HG03520 (cell line): ENCODE measurements around the gene MSRB2.
A peak's percentile ranks its signal among the peaks of the same experiment; 100 is the strongest.
"Not testable (repeated sequence)": the region's sequence is repeated elsewhere in the genome, so short reads cannot be mapped to it uniquely, and the experiment has no call there.

Experiments
- ATAC-seq: cut with Tn5 transposase; IDR thresholded peaks from one replicate; pipeline ENCODE4 v1.9.1; 2021; ENCODE audit warnings: mild to moderate bottlenecking, moderate library complexity; ENCODE audit not compliant: unreplicated experiment

The MSRB2 gene

GRCh38 chr10:23095404-23095965 lies at the start of gene MSRB2:
MSRB2 (plus strand) TSS chr10:23095579; CDS start chr10:23095609, 30 bp downstream.
- ATAC-seq = peak; percentile 52

DNA sequence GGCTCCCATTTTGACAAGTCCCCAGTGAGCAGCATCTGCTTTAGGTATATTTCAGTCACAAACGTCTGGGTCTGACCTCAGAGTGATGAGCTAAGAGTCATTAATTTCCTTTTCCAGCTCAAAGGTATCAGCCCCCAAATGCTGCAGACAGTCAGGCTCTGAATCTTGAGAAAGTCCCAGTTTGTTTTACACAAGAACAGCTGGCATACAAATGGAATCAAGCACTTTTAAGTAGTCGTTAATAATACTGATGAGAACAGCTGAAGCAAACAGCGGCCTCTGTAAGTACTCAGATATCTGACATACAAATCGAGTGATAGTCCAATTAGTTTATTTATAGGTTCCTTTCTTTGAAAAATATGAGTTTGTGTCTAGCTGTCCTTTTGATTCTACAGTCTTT lies 49.4 kb upstream of the MSRB2 start:
- no peak for ATAC-seq

GRCh38 chr10:23047201-23048050 lies 48.0 kb upstream of the MSRB2 start:
- no peak for ATAC-seq

DNA sequence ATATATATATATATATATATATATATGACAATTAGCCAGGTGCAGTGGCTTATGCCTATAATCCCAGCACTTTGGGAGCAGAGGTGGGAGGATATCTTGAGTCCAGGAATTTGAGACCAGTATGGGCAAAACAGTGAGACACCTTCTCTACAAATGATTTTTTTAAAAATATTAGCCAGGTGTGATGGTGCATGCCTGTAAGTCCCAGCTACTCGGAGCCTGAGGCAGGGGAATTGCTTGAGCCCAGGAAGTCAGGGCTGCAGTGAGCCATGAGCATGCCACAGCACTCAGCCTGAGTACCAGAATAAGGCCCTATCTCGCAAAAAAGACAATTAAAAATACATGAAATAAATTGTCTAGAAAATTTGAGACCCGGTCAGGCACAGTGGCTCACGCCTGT lies 47.2 kb upstream of the MSRB2 start:
- no peak for ATAC-seq

DNA sequence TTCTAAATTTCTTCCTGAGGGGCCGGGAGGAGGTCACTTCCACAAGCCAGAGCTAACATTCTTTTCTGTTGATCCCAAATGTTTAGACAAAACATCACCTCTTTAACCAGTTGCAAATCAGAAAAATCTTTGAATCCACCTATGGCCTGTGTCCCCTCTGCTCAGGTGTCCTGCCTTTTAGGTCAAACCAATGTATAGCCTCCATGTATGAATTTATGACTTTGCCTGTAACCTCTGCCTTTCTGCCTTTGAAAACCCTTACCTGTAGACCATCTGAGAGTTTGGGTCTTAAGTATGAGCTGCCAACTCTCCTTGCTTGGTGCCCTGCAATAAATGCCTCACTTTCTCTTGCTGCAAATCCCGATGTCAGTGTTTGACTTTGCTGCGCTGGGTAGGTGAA lies 44.1 kb upstream of the MSRB2 start:
- no peak for ATAC-seq

DNA sequence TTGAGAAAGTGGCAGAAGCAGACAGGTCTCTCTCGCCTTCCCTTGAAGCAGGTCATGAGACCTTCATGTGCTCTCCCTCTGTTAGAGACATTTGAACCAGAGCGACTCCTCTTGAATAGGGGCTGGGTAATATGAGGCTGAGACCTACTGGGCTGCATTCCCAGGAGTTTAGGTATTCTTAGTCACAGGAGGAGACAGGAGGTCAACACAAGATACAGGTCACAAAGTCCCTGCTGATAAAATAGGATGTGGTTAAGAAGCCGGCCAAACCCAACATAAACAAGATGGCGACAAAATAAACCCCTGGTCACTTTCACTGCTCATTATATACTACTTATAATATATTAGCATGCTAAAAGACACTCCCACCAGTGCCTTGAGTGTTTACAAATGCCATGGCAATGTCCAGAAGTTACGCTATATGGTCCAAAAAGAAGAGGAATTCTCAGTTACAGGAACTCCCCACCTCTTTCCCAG lies 43.5 kb upstream of the MSRB2 start:
- no peak for ATAC-seq

DNA sequence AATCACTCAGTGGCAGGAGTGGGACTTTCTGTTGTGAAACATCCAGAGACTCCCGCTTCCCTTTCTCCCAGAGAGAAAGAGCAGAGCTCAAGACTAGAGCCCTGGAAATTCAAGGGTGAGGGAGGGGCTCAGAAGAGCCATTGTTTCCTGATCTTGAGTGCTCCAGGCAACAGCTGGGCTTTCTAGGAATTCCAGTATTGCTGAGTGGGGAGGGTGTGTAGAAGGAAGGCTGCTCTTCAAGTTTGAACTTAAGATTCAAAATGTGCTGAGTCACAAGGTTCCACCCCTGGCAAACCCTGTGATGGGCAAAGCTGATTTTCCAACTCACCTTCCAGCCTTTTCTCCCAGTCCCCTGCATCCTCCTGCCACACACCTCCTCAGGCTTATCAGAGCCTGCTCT lies 42.3 kb upstream of the MSRB2 start:
- no peak for ATAC-seq

GRCh38 chr10:23055424-23056185 lies 39.8 kb upstream of the MSRB2 start:
- no peak for ATAC-seq

DNA sequence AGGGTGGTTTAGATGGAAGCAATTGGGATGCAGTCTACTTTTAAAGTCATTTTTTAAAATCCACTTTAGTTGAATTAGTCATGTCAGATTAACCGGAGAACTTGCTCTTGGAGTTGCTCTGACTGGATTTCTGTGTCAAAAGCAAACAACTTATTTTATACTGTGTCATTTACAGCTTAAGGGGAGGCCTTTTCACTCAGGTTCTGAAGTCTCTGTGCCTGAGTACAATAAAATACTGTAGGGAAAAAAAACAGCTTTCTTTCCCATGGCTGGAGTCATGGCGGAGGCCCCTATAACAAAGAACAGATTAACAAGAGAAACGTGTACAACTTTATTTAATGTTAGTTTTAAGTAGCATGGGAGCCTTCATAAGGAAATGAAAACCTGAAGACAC lies 39.2 kb upstream of the MSRB2 start:
- no peak for ATAC-seq

- ATAC-seq = no peak
Measured at GRCh38 chr10:23058366-23058765, 37.0 kb upstream of the MSRB2 start.

DNA sequence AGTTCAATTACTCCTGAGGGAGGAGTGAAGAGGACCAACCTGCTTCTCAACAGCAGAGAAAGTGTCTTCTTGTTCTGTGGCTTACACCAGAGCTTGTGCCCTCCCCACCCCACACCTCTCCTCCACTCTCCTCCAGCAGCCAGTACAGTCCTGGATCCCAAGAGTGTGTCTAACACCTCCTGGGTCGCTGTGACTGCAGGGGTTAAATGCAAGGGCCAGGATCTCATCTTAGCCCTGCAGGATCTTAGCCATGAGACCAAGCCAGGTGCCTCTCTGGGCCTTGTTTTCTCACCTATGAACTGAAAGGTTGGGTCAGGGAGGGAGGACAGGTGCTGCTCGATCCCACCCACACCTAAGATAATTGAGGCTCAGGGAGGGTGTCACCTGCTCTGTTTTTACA lies 34.5 kb upstream of the MSRB2 start:
- no peak for ATAC-seq

DNA sequence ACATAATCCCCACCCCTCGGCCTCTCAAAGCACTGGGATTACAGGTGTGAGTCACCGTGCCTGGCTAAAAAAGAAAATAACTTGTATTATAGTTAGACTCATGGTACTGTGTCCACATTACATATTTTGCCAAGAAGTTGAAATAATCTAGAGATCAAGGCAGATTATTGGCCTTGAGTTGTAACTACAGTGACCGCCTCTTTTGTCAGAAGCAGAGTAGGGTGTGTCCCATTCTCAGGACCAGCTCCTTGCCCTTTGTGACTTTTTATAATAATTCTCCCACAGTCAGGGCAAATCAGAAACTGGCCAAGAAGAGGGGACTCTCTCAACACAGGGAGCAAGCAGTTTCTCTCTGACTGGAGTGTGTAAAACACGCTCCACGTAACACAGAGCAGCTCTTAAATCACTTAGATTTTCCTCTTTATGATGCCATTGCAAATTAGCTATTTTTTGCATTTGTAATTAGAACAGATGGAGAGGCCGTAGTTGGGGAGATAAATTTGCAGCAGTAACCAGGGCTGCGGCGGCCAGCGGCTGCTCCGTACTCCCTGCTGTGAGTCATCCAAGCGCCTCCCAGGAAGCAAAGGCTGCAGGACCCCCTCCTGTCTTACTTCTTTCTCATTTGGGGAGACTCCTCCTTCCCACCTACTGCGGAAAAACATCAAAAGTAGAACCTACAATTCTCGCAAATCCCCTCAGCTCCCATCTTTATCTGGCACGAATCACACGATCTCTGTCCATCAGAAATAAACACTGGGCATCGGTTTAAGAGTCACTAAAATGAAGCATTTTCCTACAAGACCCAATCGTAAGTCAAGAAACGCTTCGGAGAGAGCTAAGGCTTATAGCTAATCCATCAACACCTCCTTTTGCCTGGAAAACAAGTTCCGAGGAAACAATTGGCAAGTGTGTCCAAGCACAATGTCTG lies 32.1 kb upstream of the MSRB2 start:
- no peak for ATAC-seq

DNA sequence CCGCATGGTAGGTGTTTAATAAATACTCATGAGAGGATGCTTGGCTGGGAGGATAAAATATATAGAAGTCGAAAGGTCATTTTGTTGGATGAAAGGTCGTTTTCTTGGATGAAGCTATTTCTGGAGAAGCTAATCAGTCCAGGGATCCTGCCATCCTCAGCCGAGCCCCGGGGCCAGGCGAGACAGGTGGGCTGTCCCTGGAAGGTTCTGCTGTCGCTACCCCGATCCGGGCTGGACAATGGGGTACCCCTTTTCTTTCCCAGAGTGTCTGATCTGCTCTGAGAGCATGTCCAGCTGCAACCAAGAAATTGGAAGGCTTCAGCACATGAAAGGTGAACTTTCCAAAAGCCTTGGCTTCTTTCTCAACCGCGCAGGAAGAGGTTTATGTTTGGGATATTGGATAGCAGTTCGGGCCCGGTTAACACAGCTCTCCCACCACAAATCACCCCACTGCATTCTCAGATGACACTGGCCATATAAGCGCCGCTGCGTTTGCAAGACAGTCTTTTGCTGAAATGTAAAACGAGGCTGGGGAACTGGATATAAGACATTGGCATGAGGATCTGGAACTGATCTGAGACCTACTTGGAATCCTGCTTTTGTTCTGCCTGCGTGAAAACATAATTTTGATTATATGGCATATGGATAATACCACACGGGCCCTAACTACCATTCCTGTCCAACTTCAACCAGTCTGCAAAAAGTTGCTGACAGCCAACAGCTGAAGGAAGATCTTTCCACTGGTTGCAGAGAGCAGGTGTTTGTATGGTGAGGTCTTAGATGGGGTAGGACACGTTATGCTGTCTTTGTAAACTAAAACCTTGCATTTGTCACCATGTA lies 31.2 kb upstream of the MSRB2 start:
- no peak for ATAC-seq

DNA sequence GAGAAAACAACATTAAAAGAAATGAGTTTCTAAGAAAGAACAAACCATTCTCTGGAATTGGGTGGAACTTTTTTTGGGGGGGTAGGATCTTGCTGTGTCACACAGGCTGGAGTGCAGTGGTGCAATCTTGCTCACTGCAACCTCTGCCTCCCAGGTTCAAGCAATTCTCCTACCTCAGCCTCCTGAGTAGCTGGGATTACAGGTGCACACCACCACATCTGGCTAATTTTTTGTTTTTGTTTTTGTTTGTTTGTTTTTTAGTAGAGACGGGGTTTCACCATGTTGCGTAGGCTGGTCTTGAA lies 30.6 kb upstream of the MSRB2 start:
- not testable (repeated sequence) for ATAC-seq

- no peak for ATAC-seq
Measured at GRCh38 chr10:23065181-23065948, 30.0 kb upstream of the MSRB2 start.

DNA sequence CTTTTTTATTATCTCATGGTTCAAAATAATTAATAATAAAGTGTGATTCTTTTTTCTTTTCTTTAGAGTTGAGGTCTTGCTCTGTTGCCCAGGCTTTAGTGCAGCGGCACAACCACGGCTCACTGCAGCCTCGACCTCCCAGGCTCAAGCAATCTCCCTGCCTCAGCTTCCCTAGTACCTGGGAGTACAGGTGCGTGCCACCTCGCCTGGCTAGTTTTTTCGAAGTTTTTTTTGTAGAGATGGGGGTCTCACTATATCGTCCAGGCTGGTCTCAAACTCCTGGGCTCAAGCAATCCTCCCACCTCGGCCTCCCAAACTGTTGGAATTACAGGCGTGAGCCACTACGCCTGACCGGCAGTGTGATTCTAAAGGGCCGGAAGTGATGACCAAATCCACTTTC lies 28.0 kb upstream of the MSRB2 start:
- no peak for ATAC-seq

DNA sequence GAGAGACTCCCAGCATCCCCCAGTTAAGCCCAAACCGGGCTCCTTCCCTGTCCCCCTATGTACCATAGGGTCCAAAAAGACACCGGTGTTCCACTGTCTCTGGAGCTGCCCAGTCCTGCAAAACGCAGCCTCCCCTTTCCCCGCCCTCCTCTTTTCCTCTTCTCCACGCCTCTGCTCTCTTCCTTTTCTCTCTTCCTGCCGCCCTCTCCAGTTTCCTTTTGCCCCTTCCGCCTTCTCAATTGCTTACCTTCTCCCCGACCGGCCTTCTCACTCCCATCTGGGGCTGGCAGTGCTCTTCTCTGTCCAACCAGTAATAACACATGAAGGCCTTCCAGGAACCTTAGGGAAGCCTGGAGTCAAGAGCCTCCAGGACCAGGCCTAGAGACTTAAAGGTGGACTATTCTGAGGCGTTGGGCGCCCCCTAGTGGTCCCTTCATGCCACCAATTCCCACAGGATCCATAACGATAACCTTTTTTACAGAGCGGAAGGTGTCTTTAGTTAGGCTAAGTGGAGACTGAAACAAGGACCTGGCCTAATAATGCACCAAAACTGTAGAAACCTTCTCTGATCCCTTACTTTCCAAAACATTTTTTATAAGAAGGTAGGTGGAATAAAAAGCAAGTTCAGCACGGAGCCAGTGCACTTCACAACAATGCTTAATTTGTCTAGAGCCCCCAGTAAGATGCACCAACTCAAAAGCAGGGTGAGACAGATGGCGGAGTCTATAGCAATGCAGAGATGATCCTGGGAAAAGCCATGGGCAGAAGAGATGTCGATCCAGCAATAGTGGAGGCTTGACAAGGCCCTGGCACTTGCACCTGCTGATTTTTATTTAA lies 27.2 kb upstream of the MSRB2 start:
- no peak for ATAC-seq
